22Rv1 (cell line): ENCODE measurements around the gene CFAP46.

Experiments
- ZFX ChIP-seq: fragments of 450-650 bp; IDR thresholded peaks from 2 replicates; pipeline ENCODE4 v1.6.1; 2017; ENCODE audit warnings: antibody characterized with exemption, borderline replicate concordance
- TF ChIP-seq, protein P1 (sequence below): fragments of 450-650 bp; IDR thresholded peaks from 2 replicates; pipeline ENCODE4 v1.5.1; 2017; ENCODE audit warnings: mild to moderate bottlenecking

DNA sequence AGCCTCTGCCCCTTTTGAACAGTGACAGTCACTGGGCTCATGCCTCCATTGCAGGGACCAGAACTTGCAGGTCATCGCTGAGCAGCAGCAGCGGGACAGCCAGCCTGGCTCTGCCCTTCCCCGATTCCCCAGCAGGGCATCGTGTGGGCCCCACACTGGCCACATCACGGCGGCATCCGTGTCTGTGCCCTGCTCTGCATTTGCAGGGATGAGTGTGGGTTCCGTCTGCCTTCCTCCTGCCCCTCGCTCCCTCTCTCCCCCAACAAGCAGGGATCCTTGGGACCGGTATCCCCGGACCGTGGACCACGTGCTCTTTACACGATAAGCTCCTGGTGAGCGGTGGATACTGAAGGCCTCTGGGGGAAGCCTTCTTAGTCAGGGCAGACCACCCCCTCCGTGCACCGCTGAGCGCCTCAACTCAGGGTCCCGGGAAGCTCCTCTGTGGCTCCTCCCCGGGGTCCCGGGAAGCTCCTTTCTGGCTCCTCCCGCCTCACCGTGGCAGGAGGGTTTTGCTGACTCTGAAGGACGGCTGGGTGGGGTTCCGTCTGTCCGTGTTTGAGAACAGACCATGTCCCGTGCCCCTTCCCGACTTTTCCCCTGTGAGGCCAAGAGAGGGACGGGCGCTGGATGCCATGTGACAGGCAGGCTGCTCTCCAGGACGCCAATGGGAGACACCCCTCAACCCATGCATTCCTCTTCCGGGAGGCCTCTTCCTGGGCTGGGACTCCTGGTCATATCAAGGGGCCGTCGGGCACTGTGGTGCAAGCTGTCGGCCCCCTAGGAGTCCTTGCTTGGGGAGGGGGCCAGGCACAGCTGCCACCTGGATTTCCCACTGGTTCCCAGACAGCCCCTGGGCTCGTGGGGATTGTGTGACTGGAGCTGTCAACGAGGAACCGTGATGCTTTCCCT is 132.9 kb downstream of the CFAP46 start:
- TF ChIP-seq, protein P1, sequence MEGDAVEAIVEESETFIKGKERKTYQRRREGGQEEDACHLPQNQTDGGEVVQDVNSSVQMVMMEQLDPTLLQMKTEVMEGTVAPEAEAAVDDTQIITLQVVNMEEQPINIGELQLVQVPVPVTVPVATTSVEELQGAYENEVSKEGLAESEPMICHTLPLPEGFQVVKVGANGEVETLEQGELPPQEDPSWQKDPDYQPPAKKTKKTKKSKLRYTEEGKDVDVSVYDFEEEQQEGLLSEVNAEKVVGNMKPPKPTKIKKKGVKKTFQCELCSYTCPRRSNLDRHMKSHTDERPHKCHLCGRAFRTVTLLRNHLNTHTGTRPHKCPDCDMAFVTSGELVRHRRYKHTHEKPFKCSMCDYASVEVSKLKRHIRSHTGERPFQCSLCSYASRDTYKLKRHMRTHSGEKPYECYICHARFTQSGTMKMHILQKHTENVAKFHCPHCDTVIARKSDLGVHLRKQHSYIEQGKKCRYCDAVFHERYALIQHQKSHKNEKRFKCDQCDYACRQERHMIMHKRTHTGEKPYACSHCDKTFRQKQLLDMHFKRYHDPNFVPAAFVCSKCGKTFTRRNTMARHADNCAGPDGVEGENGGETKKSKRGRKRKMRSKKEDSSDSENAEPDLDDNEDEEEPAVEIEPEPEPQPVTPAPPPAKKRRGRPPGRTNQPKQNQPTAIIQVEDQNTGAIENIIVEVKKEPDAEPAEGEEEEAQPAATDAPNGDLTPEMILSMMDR = no peak
- no peak for TF ChIP-seq ZFX
